ENCODE results near the gene MMP25.
A peak's percentile ranks its signal among the peaks of the same experiment; 100 is the strongest.

DNA sequence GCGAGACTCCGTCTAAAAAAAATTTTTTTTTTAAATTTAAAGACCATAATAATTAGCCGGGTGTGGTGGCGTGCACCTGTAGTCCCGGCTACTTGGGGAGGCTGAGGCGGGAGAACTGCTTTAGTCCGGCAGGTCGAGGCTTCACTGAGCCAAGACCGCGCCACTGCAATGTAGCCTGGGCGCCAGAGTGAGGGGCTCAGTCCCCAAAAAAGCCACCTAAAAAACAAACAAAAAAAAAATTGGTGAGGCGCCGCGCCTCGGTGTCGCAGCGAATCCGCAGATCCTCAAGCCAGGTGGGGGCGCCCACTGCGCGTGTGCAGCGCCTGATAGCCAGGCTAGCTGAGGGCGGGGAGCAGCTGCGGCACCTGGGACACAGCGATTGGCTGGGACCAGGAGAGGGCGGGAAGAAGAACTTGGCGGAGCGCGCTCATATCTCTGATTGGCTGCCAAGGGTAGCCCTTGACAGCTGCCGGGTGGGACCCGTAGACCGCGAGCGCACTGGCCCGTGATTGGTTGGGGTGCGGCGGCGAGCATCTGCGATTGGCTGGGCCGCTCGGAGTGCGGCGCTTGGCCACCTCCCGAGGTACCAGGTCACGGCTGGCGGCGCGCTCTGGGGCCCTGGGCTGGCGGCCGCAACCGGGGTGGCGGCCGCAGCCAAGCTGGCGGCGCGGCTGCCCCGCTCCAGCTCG, 42.6 kb upstream of the MMP25 start:
- TF ChIP-seq, protein P1, sequence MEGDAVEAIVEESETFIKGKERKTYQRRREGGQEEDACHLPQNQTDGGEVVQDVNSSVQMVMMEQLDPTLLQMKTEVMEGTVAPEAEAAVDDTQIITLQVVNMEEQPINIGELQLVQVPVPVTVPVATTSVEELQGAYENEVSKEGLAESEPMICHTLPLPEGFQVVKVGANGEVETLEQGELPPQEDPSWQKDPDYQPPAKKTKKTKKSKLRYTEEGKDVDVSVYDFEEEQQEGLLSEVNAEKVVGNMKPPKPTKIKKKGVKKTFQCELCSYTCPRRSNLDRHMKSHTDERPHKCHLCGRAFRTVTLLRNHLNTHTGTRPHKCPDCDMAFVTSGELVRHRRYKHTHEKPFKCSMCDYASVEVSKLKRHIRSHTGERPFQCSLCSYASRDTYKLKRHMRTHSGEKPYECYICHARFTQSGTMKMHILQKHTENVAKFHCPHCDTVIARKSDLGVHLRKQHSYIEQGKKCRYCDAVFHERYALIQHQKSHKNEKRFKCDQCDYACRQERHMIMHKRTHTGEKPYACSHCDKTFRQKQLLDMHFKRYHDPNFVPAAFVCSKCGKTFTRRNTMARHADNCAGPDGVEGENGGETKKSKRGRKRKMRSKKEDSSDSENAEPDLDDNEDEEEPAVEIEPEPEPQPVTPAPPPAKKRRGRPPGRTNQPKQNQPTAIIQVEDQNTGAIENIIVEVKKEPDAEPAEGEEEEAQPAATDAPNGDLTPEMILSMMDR (IDR thresholded peaks at IDR 0.05; ENCODE audit: low read depth, low read length), result peak; percentile 58
- TF ChIP-seq EZH2phosphoT487 (IDR thresholded peaks at IDR 0.05; ENCODE audit: low read depth), result no peak

All from OCI-LY3 (cell line).